ENCODE data around the gene SIRT7. TPM values are rescaled to one million over a fixed set of nuclear protein-coding genes. Genes with fewer than 3 reads are reported as not detected.

Gene SIRT7
- total RNA-seq, 1 donor from 2014 or later = 50.2 TPM

GRCh38 chr17:81906476-81907218 is 11.3 kb downstream of the SIRT7 start:
- no peak overlapping the region for H3K4me3 Mint-ChIP-seq (ENCODE audit: low read depth)
- H3K36me3 Mint-ChIP-seq (ENCODE audit: low read depth) = peaks cover 20% of the 10 kb centered on the region
- DNase-seq (ENCODE audit: low spot score) = no peak
- no peaks in the 10 kb centered on the region for H3K9me3 Mint-ChIP-seq
- intact Hi-C loops (cut with micrococcal nuclease) = no loop called here
- H3K4me1 Mint-ChIP-seq (ENCODE audit: low read depth) = peaks cover 3% of the 10 kb centered on the region
- no peak overlapping the region for H3K27ac Mint-ChIP-seq
- H3K27me3 Mint-ChIP-seq (ENCODE audit: low read depth) = no peaks in the 10 kb centered on the region

DNA sequence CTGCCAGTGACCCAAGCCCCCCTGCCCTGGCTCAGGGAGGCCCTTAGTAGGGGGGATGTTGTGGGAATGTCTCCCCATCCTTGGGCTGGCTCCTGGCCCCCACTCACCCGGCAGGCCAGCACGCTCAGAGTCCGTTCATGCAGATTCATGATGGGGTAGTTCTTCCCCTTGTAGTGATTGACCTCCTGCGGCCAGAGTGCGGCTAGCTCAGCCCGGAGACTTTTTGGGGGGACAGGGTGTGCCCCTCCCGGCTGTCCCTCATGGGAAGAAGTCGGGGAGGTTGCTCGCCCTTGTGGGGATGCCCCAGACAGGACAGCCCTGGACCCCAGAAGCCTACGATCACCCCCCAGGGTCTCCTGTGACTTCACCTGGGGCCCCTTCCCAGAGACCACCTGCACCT is 12.0 kb downstream of the SIRT7 start:
- DNase-seq (ENCODE audit: low spot score) = no peak
- H3K4me3 Mint-ChIP-seq (ENCODE audit: low read depth) = no peak overlapping the region
- peaks cover 3% of the 10 kb centered on the region for H3K4me1 Mint-ChIP-seq (ENCODE audit: low read depth)
- no peaks in the 10 kb centered on the region for H3K9me3 Mint-ChIP-seq
- peaks cover 3% of the 10 kb centered on the region for H3K27me3 Mint-ChIP-seq (ENCODE audit: low read depth)
- H3K36me3 Mint-ChIP-seq (ENCODE audit: low read depth) = peaks cover 22% of the 10 kb centered on the region
- intact Hi-C loops (cut with micrococcal nuclease) = no loop called here
- no peak overlapping the region for H3K27ac Mint-ChIP-seq

DNA sequence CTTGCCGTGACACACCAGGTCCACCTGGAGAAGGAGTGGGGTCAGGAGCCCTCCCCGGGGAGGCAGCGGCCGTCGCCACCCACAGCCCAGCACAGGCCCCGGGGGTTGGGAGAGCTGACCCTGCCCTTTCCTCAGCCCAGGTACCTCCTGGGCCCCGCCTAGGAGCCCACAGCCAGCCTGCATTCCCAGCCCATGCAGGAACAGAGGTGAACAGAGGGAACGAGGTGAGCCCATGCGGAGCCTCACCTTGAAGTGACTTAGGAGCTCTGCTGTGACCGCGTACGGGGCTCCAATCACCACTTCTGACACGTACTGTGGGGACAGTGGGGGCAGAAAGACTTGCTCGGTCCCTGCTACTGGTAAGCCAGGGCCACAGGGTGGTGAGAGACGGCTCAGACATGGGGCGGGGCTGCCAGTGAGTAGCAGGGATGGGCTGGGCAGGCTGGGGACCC is 12.5 kb downstream of the SIRT7 start:
- H3K27ac Mint-ChIP-seq = no peak overlapping the region
- intact Hi-C loops (cut with micrococcal nuclease) = no loop called here
- no peaks in the 10 kb centered on the region for H3K9me3 Mint-ChIP-seq
- peaks cover 3% of the 10 kb centered on the region for H3K4me1 Mint-ChIP-seq (ENCODE audit: low read depth)
- peaks cover 27% of the 10 kb centered on the region for H3K36me3 Mint-ChIP-seq (ENCODE audit: low read depth)
- no peak for DNase-seq (ENCODE audit: low spot score)
- H3K27me3 Mint-ChIP-seq (ENCODE audit: low read depth) = peaks cover 6% of the 10 kb centered on the region
- H3K4me3 Mint-ChIP-seq (ENCODE audit: low read depth) = no peak overlapping the region

DNA sequence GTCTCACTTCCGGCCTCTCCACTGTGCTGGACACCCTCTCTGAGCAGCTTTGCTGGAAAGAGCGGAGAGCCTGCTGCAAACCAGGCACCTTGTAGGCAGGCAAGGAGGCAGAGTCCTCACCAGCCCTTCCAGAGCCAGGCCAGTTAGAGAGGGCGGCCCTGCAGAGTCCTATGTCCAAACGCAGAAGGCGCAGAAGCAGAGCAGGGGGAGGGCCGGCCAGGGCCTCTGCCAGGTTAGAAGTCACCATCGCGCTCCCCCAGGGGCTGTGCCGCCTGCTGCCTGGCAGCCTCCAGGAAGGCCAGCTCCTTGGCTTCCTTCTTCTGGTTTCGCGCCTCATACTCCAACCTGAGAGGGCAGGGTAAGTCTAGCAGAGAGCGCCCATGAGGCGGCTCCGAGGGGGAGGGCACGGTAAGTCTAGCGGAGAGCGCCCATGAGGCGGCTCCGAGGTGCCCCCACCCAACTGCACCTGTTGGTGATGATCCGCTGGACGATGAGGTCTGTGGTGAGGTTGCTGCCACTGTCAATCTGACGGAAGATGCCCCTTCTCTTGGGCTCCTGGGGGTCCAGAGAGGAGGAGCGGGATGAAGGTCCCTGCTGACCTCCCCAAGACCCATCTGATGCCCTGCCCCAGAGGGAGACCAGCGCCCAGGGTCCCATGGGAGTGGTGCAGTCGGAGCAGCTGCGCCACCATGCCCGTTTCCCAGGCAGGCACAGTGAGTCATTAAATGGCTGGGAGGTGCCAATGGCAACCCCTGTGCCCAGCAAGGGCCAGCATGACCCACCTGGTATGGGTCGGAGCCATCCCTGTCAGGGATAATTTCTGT is 13.2 kb downstream of the SIRT7 start:
- Mint-ChIP-seq H3K36me3 (ENCODE audit: low read depth) (peaks cover 32% of the 10 kb centered on the region), H3K9me3 (no peaks in the 10 kb centered on the region), H3K4me3 (ENCODE audit: low read depth) (no peak overlapping the region), H3K4me1 (ENCODE audit: low read depth) (no peaks in the 10 kb centered on the region), H3K27ac (no peak overlapping the region), H3K27me3 (ENCODE audit: low read depth) (peaks cover 6% of the 10 kb centered on the region)
- intact Hi-C loops (cut with micrococcal nuclease) = no loop called here
- no peak for DNase-seq (ENCODE audit: low spot score)

GRCh38 chr17:81903896-81904599 is 13.9 kb downstream of the SIRT7 start:
- Mint-ChIP-seq H3K36me3 (ENCODE audit: low read depth) (peaks cover 30% of the 10 kb centered on the region), H3K4me3 (ENCODE audit: low read depth) (no peak overlapping the region), H3K4me1 (ENCODE audit: low read depth) (no peaks in the 10 kb centered on the region), H3K27me3 (ENCODE audit: low read depth) (peaks cover 6% of the 10 kb centered on the region), H3K27ac (no peak overlapping the region), H3K9me3 (no peaks in the 10 kb centered on the region)
- intact Hi-C loops (cut with micrococcal nuclease) = no loop called here
- no peak for DNase-seq (ENCODE audit: low spot score)

DNA sequence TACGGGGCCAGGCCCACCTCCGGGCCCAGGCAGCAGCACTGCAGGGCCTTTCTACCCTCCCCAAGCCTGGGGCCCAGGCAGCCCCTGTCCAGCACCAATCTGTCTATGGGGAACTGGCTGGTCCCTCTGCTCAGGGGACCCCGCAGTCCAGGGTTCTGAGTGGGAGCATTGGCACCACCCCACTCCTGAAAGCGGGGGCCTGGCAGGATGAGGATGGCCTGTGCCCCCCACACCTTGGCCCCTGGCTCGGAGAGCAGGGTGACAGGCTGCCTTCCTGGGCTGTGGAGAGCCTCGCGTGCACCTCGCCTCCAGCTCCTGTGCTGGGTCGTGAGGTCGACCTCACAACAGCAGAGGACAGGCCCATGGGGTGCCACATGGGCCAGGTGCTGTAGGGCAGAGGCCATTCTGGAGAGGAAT is 14.6 kb downstream of the SIRT7 start:
- H3K36me3 Mint-ChIP-seq (ENCODE audit: low read depth) = peaks cover 30% of the 10 kb centered on the region
- no peak overlapping the region for H3K27ac Mint-ChIP-seq
- H3K4me3 Mint-ChIP-seq (ENCODE audit: low read depth) = no peak overlapping the region
- peaks cover 6% of the 10 kb centered on the region for H3K27me3 Mint-ChIP-seq (ENCODE audit: low read depth)
- no peaks in the 10 kb centered on the region for H3K4me1 Mint-ChIP-seq (ENCODE audit: low read depth)
- intact Hi-C loops (cut with micrococcal nuclease) = no loop called here
- no peaks in the 10 kb centered on the region for H3K9me3 Mint-ChIP-seq
- DNase-seq (ENCODE audit: low spot score) = no peak

DNA sequence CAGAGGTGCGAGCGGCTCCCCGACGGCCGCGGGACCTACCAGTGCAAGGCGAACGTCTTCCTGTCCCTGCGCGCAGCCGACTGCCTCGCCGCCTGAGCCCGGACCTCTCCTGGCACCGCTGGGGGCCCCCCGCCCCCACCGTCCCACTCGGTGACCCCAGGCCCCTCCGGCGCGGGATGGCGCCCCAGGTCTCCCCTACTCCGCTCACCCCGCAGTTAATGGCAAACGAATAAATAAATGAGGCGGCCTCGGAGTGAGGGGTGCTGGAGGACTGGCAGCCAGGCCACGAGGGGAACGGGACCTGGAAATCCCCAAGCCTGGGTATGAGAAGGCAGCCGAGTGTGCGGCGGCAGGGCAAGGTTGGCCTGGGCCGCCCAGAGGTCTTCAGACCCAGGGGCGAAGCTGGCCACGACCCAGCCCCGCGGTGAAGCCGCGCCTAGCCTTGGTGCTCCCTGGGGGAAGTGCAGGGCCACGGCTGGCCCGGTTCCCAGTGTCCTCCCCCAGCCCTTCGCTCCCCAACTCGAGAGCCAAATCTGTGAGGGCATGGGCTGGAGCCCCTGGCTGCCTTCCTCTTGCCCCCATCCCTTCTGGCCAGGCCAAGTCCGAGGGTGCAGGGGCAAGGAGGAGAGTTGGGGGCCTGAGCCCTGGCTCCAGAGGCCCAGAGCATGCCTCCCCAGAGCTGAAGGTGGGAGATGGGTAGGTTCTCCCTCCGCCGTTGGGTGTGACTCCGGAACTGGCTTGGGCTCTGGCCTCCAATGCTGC is 15.1 kb downstream of the SIRT7 start:
- intact Hi-C loops (cut with micrococcal nuclease) = no loop called here
- H3K9me3 Mint-ChIP-seq = no peaks in the 10 kb centered on the region
- DNase-seq (ENCODE audit: low spot score) = no peak
- H3K4me3 Mint-ChIP-seq (ENCODE audit: low read depth) = no peak overlapping the region
- no peaks in the 10 kb centered on the region for H3K4me1 Mint-ChIP-seq (ENCODE audit: low read depth)
- peaks cover 33% of the 10 kb centered on the region for H3K36me3 Mint-ChIP-seq (ENCODE audit: low read depth)
- H3K27ac Mint-ChIP-seq = no peak overlapping the region
- peaks cover 6% of the 10 kb centered on the region for H3K27me3 Mint-ChIP-seq (ENCODE audit: low read depth)

DNA sequence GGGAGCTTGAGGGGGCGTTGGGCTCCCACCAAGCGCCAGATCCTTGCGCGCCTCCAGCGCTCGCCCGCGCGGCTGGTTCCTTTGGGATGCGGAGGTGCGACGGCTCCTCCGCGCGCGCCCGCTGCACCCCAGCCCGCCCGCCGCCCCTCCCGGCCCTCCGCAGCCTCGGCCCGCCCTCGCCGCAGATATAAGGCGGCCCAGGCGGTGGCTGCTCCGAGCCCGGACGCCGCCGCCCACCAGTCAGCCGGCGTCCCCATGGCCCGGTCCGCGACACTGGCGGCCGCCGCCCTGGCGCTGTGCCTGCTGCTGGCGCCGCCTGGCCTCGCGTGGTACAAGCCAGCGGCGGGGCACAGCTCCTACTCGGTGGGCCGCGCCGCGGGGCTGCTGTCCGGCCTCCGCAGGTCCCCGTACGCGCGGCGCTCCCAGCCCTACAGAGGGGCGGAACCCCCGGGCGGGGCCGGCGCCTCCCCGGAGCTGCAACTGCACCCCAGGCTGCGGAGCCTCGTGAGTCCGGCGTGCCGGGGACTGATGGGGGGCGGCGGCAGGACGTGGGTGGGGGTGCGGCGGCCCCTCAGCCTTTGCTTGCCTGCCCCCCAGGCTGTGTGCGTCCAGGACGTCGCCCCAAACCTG is 15.8 kb downstream of the SIRT7 start, which contains the start of gene NPB:
Gene NPB (plus strand): TSS at position 216 of the 630 bp plus-strand sequence. CDS start 40 bp downstream, at position 256.
- peaks cover 35% of the 10 kb centered on the region for H3K36me3 Mint-ChIP-seq (ENCODE audit: low read depth)
- no peak within 1 kb of the TSS for H3K4me3 Mint-ChIP-seq (ENCODE audit: low read depth)
- intact Hi-C loops (cut with micrococcal nuclease) = no loop called here
- no peak within 1 kb of the TSS for H3K27ac Mint-ChIP-seq
- no peak for DNase-seq (ENCODE audit: low spot score)
- H3K4me1 Mint-ChIP-seq (ENCODE audit: low read depth) = no peaks in the 10 kb centered on the region
- H3K9me3 Mint-ChIP-seq = no peaks in the 10 kb centered on the region
- peaks cover 6% of the 10 kb centered on the region for H3K27me3 Mint-ChIP-seq (ENCODE audit: low read depth)

DNA sequence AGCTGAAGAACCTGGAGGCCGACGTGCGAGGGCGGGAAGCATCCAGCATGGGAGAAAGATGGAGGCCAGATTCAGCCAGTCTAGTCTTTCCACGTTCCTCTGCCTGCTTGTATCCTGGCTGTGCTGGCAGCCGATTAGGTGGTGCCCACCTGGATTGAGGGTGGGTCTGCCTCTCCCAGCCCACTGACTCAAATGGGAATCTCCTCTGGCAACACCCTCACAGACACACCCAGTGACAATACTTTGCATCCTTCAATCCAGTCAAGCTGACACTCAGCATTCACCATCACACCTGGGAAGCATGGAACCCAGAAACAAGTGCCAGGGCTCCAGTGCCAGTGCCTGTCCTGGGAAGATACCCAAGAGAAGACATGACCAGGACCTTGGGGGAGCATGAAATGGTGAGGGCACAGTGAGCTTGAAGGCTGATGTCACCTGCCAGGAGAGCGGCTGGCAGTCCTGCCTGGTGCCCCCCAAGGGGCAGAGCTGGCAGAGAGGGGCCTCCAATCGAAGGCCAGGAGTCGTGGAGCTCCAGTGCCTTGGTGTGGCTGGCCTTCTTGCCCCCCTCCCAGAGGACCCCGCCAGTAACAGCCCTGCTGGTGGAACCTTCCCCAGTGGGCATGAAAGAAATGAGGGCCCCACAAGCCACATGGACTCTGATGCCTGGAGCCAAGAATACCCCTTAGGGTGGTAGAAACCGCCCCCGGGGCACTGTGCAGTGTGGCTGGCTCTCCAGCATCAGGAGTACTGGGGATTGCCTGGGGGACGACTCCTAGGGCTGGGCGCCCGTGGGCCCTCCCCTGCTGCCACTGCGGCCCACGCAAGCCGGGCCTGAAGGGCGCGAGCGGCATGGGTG is 16.6 kb downstream of the SIRT7 start:
- intact Hi-C loops (cut with micrococcal nuclease) = no loop called here
- Mint-ChIP-seq H3K36me3 (ENCODE audit: low read depth) (peaks cover 31% of the 10 kb centered on the region), H3K27ac (no peak overlapping the region), H3K4me1 (ENCODE audit: low read depth) (no peaks in the 10 kb centered on the region), H3K4me3 (ENCODE audit: low read depth) (no peak overlapping the region), H3K9me3 (no peaks in the 10 kb centered on the region), H3K27me3 (ENCODE audit: low read depth) (peaks cover 6% of the 10 kb centered on the region)
- DNase-seq (ENCODE audit: low spot score) = no peak

- H3K27me3 Mint-ChIP-seq (ENCODE audit: low read depth) = peaks cover 6% of the 10 kb centered on the region
- no peaks in the 10 kb centered on the region for H3K9me3 Mint-ChIP-seq
- DNase-seq (ENCODE audit: low spot score) = no peak
- H3K4me3 Mint-ChIP-seq (ENCODE audit: low read depth) = no peak overlapping the region
- H3K4me1 Mint-ChIP-seq (ENCODE audit: low read depth) = no peaks in the 10 kb centered on the region
- no peak overlapping the region for H3K27ac Mint-ChIP-seq
- peaks cover 32% of the 10 kb centered on the region for H3K36me3 Mint-ChIP-seq (ENCODE audit: low read depth)
- intact Hi-C loops (cut with micrococcal nuclease) = no loop called here
Observed at GRCh38 chr17:81900181-81900820, 17.7 kb downstream of the SIRT7 start.

Data from activated T-helper 2 cell treated with anti-CD3 and anti-CD28 coated beads, Interferon-gamma antibody, Interleukin-2, Interleukin-4, amounts not matched to agents 10 μg/mL and 5 μg/mL and 100 μg/mL, durations not matched to agents 14 hours and 24 hours and 36 hours (primary cell).